GM18870 (cell line): Measurements from ENCODE around the gene DCST2.

ENCODE experiments used
- ATAC-seq: cut with Tn5 transposase; IDR thresholded peaks from one replicate; pipeline ENCODE4 v1.9.1; 2021; ENCODE audit warnings: moderate library complexity; ENCODE audit not compliant: unreplicated experiment

Gene DCST2

GRCh38 chr1:155050560-155051341, 17.2 kb upstream of the DCST2 start, which contains the start of gene ADAM15:
Gene ADAM15, plus strand, starts transcription at chr1:155051316. Its CDS starts 71 bp downstream, at chr1:155051387.
- no peak for ATAC-seq

GRCh38 chr1:155049651-155050559, 16.3 kb upstream of the DCST2 start:
- ATAC-seq, result no peak

- no peak for ATAC-seq
These were observed 15.1 kb upstream of the DCST2 start for GRCh38 chr1:155048449-155049334.

GRCh38 chr1:155044812-155045657, 11.5 kb upstream of the DCST2 start:
- ATAC-seq, result no peak

- no peak for ATAC-seq
These were observed 10.8 kb upstream of the DCST2 start for GRCh38 chr1:155044365-155044764.

GRCh38 chr1:155043793-155044192, 10.2 kb upstream of the DCST2 start:
- no peak for ATAC-seq

- no peak for ATAC-seq
These were observed 9.7 kb upstream of the DCST2 start for GRCh38 chr1:155043301-155043702.

GRCh38 chr1:155042789-155043188, 9.2 kb upstream of the DCST2 start:
- ATAC-seq, result no peak

- no peak for ATAC-seq
These were observed 6.9 kb upstream of the DCST2 start for GRCh38 chr1:155040358-155041093.

GRCh38 chr1:155039308-155039669, 5.7 kb upstream of the DCST2 start:
- ATAC-seq, result no peak

GRCh38 chr1:155038602-155039307, 5.2 kb upstream of the DCST2 start:
- ATAC-seq, result no peak

- no peak for ATAC-seq
These were observed 4.4 kb upstream of the DCST2 start for GRCh38 chr1:155037851-155038441.

GRCh38 chr1:155037043-155037442, 3.5 kb upstream of the DCST2 start:
- ATAC-seq, result no peak

GRCh38 chr1:155035936-155036335, 2.4 kb upstream of the DCST2 start:
- ATAC-seq, result no peak

- ATAC-seq, result no peak
These were observed 982 bp upstream of the DCST2 start for GRCh38 chr1:155034318-155035208.

- ATAC-seq, result no peak
These were observed 695 bp downstream of the DCST2 start for GRCh38 chr1:155032886-155033285.

- ATAC-seq, result no peak
These were observed 2.7 kb downstream of the DCST2 start for GRCh38 chr1:155030899-155031298.
